Pancreas (tissue), 10 donors: ENCODE measurements around the gene TSPOAP1. TPM values are rescaled to one million over a fixed set of nuclear protein-coding genes. Genes with fewer than 3 reads are reported as not detected.

ENCODE experiments used
- ATAC-seq, 4 donors: fragments of 200-7000 bp; cut with Tn5 transposase; one replicate each; pipeline versions ENCODE4 v1.8.0 to v1.9.1; 2020; ENCODE audit warnings: mild to moderate bottlenecking in 4 of 4, moderate library complexity in 4 of 4
- DNase-seq, 6 donors: peaks; one replicate each; pipeline ENCODE4 v3.0.0-alpha.2; 2020
- FAIRE-seq: peaks from 2 replicates; lab custom pipeline; 2012; peaks lifted over from hg19 to GRCh38; lab: Jason Lieb, UNC
- H3K27ac ChIP-seq, 4 donors: fragments of 200-600 bp; sonication (generic); 1 replicate in 3 of 4; 2 replicates in 1 of 4; pipeline versions ENCODE4 v1.5.0 to v1.8.0; 2020
- H3K27me3 ChIP-seq, 4 donors: fragments of 200-600 bp; one replicate each; pipeline ENCODE4 v1.8.0; 2021
- H3K36me3 ChIP-seq, 3 donors: fragments of 200-600 bp; sonication (generic) in 1 of 3; one replicate each; pipeline versions ENCODE4 v1.5.0 to v1.8.0; 2020 to 2021
- H3K4me1 ChIP-seq, 3 donors: fragments of 200-600 bp; one replicate each; pipeline ENCODE4 v1.8.0; 2021
- H3K4me3 ChIP-seq, 4 donors: fragments of 200-600 bp; sonication (generic) in 2 of 4; one replicate each; pipeline versions ENCODE4 v1.5.0 to v1.8.0; 2020 to 2021
- H3K9me3 ChIP-seq, 4 donors: fragments of 200-600 bp; one replicate each; pipeline ENCODE4 v1.8.0; 2021
- WGBS, 2 donors: extraction: QIAGEN DNeasy Blood & Tissue Kit; methylation state at CpG; one replicate each; pipeline ENCODE4 v1.1.7; 2013; 5-methylcytosine and 5-hydroxymethylcytosine counted together
- intact Hi-C, 3 donors: fragments of 100-400 bp; cut with DNase I; formaldehyde crosslinking; loops; one replicate each; pipeline versions ENCODE4 v1.11.1 to v1.14.2; 2022
- polyA plus RNA-seq, 2 donors: library from polyadenylated mRNA; stranded (reverse); fragments of 200-250 nt; gene quantifications; one replicate each; pipeline ENCODE4 v1.2.3, GENCODE V29; 2013
- total RNA-seq, 6 donors: library from RNA; stranded (reverse); fragmentation: NEBNext Ultra II Directional in 4 of 6; extraction: Animal tissue kit (Norgen Biotek cat#: 25700) in 4 of 6; gene quantifications; one replicate each; pipeline versions ENCODE4 v1.2.1 to v1.2.4, GENCODE V29; 2021 to 2023
- TF ChIP-seq, protein P1 (sequence below), 4 donors: fragments of 200-600 bp; sonication (generic) in 3 of 4; IDR thresholded peaks; one replicate each; pipeline versions ENCODE4 v1.5.0 to v1.8.0; 2021; ENCODE audit warnings: antibody characterized with exemption in 4 of 4
- donor health status: healthy with polysubstance abuse.
- donor health status: DM: no; HTN: no; CAD: no; lungs with moderate emphysema.
- donor health status: DM: no; HTN: no; CAD: no.
- donor health status: control.
- donor health status: control.
- donor health status: Bipolar disorder and iron deficiency.
- donor health status: DM: yes; HTN: yes; CAD: no.
- donor health status: DM: no; HTN: no; CAD: no.
- donor health status: DM: no; HTN: no; CAD: no.
- donor health status: DM: yes; HTN: yes; CAD: no.

The TSPOAP1 gene
- total and polyA plus RNA-seq, 8 donors: 7.0 to 90.2 (median 14.8) TPM

- FAIRE-seq (no peak), ATAC-seq (peak in 1 of 4 donors; percentile 26), DNase-seq (no peak)
- Histone ChIP-seq H3K27me3 (no peaks in the 10 kb centered on the region), H3K9me3 (no peaks in the 10 kb centered on the region), H3K27ac (no peak overlapping the region), H3K4me1 (no peaks in the 10 kb centered on the region), H3K36me3 (peaks cover 0 to 10% (median 0%) of the 10 kb centered on the region in 3 donors), H3K4me3 (no peak overlapping the region)
- WGBS, 2 donors: 96 to 98% methylated on average over 3 of the region's 3 CpGs
- intact Hi-C loops: no loop called here
- TF ChIP-seq, protein P1, sequence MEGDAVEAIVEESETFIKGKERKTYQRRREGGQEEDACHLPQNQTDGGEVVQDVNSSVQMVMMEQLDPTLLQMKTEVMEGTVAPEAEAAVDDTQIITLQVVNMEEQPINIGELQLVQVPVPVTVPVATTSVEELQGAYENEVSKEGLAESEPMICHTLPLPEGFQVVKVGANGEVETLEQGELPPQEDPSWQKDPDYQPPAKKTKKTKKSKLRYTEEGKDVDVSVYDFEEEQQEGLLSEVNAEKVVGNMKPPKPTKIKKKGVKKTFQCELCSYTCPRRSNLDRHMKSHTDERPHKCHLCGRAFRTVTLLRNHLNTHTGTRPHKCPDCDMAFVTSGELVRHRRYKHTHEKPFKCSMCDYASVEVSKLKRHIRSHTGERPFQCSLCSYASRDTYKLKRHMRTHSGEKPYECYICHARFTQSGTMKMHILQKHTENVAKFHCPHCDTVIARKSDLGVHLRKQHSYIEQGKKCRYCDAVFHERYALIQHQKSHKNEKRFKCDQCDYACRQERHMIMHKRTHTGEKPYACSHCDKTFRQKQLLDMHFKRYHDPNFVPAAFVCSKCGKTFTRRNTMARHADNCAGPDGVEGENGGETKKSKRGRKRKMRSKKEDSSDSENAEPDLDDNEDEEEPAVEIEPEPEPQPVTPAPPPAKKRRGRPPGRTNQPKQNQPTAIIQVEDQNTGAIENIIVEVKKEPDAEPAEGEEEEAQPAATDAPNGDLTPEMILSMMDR (IDR thresholded peaks at IDR 0.05): no peak
These were observed 38.9 kb upstream of the TSPOAP1 start for GRCh38 chr17:58367461-58367860.

DNA sequence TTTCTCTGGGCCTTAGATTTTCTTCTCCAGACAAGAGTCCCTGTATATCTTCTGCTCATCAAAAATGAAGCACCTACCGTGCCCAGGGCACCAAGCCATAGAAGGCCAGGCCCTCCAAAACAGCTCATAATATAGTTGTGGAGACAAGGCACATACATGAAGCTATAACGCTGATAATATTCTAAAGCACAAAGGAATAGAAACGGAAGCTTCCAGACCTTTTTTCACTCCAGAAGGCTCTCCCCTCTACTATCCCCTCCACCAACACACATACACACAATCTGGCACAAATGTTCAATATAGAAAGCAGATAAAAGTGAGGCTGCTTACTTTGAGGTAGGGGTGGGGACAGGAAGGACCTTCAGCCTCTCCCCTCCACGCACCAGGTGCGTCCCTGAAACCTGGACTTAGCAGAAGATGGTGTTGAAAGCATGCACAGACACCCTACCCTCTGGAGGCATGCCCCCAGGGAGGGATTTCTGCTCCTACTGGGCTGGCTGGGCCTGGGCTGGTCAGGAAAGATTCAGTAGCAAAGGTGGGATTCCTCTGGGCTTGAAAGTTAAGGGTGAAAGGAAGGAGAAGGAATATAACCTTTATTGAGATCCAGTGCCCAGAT, 37.5 kb upstream of the TSPOAP1 start:
- FAIRE-seq (no peak), ATAC-seq (no peak), DNase-seq (no peak)
- H3K27me3 ChIP-seq: no peaks in the 10 kb centered on the region
- H3K4me3 ChIP-seq: no peak overlapping the region
- intact Hi-C loops: no loop called here
- H3K27ac ChIP-seq: no peak overlapping the region
- WGBS, 2 donors: 70 to 81% methylated on average over 5 of the region's 5 CpGs
- no peaks in the 10 kb centered on the region for H3K4me1 ChIP-seq
- TF ChIP-seq, protein P1 (IDR thresholded peaks at IDR 0.05): no peak
- H3K9me3 ChIP-seq: no peaks in the 10 kb centered on the region
- peaks cover 0 to 14% (median 0%) of the 10 kb centered on the region in 3 donors for H3K36me3 ChIP-seq

- H3K27me3 ChIP-seq: no peaks in the 10 kb centered on the region
- FAIRE-seq (no peak), ATAC-seq (no peak), DNase-seq (no peak)
- no peaks in the 10 kb centered on the region for H3K4me1 ChIP-seq
- no peak overlapping the region for H3K27ac ChIP-seq
- H3K4me3 ChIP-seq: no peak overlapping the region
- peaks cover 0 to 18% (median 0%) of the 10 kb centered on the region in 3 donors for H3K36me3 ChIP-seq
- TF ChIP-seq, protein P1 (IDR thresholded peaks at IDR 0.05): no peak
- intact Hi-C loops: no loop called here
- no peaks in the 10 kb centered on the region for H3K9me3 ChIP-seq
These were observed 36.8 kb upstream of the TSPOAP1 start for GRCh38 chr17:58365185-58365979.

- intact Hi-C loops: no loop called here
These were observed 35.8 kb upstream of the TSPOAP1 start for GRCh38 chr17:58364270-58364942.

More at GRCh38 chr17:58364270-58364942, 35.8 kb upstream of the TSPOAP1 start:
- FAIRE-seq (no peak), ATAC-seq (peak in 3 of 4 donors; percentile 31 to 42 (median 32)), DNase-seq (no peak)
- Histone ChIP-seq H3K27me3 (no peaks in the 10 kb centered on the region), H3K4me3 (no peak overlapping the region), H3K27ac (peak overlapping the region in 2 of 4 donors; percentile 4 to 15), H3K9me3 (no peaks in the 10 kb centered on the region), H3K4me1 (no peaks in the 10 kb centered on the region), H3K36me3 (peaks cover 0 to 18% (median 0%) of the 10 kb centered on the region in 3 donors)
- WGBS, 2 donors: 61% methylated on average over 7 of the region's 7 CpGs
- TF ChIP-seq, protein P1 (IDR thresholded peaks at IDR 0.05): no peak
